HFF-Myc (cell line): Measurements from ENCODE around the gene PLSCR4.

Source experiments
- DNase-seq: peaks from one replicate; pipeline ENCODE4 v3.0.0-alpha.2; 2011; ENCODE audit warnings: low read depth; ENCODE audit errors: extremely low read depth
- H3K4me3 ChIP-seq: replicated peaks from 2 replicates; pipeline ENCODE4 v1.5.1; 2011; ENCODE audit warnings: low read depth, mild to moderate bottlenecking, control low read depth, low read length
- TF ChIP-seq, protein P1 (sequence below): IDR thresholded peaks from 2 replicates; pipeline ENCODE4 v1.5.1; 2012; ENCODE audit warnings: mild to moderate bottlenecking, low read depth, low read length, control low read depth; ENCODE audit errors: missing control alignments

Gene PLSCR4

DNA sequence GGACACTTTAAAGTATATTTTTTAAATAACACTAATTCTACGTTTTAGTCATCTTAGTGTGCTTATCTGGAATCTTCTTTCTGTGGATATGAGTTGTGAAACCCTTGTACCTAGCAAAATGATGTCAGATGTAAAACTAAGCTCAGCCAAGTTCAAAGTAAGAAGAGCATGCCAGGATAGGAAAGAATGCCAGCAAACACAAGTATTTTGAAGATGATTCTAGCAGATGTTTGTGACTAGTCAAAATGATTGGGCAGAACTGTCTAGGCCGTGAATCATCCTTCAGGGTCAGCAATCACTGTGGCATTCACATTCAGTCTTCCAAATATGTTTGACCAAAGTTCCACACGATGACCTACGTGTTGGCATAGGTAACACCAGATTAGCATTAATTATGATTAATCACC is 84.5 kb downstream of the PLSCR4 start:
- TF ChIP-seq, protein P1, sequence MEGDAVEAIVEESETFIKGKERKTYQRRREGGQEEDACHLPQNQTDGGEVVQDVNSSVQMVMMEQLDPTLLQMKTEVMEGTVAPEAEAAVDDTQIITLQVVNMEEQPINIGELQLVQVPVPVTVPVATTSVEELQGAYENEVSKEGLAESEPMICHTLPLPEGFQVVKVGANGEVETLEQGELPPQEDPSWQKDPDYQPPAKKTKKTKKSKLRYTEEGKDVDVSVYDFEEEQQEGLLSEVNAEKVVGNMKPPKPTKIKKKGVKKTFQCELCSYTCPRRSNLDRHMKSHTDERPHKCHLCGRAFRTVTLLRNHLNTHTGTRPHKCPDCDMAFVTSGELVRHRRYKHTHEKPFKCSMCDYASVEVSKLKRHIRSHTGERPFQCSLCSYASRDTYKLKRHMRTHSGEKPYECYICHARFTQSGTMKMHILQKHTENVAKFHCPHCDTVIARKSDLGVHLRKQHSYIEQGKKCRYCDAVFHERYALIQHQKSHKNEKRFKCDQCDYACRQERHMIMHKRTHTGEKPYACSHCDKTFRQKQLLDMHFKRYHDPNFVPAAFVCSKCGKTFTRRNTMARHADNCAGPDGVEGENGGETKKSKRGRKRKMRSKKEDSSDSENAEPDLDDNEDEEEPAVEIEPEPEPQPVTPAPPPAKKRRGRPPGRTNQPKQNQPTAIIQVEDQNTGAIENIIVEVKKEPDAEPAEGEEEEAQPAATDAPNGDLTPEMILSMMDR, result no peak
- no peak overlapping the region for H3K4me3 ChIP-seq
- DNase-seq, result no peak

DNA sequence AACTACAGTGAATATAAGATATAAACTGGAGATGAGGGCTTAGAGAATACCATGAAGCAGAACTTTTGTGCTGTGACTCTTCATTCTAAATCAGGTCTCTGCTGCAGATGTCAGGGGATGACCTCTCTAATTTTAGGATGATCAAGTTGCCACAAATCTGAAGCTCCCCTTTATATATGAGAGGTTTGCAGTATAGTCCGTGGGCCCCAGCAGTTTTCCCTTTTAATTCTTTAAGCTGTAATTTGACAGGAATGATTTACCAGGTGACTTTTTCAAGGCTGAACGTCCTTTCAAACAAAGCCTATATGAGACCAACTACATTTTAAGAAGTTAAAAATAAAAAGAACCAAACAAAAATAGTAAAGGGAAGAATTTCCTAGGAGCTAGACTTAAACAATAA is 85.0 kb downstream of the PLSCR4 start:
- DNase-seq, result no peak
- no peak overlapping the region for H3K4me3 ChIP-seq
- TF ChIP-seq, protein P1, result no peak

DNA sequence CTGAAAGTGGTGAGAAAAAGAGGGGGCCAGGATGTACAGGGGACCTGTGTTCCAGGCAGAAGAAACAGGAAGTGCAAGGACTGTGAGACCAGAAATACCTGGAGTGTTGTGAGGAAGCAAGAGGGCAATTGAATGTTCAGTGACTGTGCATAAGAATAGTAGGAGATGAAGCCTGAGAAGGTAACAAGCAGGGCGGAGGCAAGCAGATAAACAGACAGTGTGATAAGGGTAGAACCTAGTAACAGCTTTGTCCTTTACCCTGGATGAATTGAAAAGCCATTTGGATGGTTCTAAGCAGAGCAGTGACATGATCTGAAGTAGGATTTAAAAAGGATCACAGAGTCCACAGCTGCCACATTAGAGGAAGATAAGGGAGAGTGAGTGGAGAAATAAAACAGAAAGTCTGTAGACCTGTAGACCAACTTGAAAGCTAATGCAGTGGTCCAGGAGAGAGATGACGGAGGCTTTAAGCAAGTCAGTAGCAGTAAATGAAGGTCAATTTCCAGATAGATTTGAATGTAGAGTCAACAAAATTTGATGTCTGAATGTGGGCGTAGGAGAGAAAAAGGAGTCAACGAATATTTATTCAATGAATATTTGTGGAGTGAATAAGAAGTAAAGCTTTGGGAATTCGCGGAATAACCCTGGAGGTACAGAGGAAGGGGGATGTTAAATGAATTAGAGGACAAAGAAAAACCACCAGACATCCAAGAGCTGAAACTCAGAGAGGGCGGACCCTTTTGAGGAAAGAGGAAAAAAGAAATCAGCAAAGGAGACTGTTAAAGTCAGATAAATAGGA is 85.7 kb downstream of the PLSCR4 start:
- TF ChIP-seq, protein P1, result no peak
- DNase-seq, result no peak
- H3K4me3 ChIP-seq, result no peak overlapping the region

DNA sequence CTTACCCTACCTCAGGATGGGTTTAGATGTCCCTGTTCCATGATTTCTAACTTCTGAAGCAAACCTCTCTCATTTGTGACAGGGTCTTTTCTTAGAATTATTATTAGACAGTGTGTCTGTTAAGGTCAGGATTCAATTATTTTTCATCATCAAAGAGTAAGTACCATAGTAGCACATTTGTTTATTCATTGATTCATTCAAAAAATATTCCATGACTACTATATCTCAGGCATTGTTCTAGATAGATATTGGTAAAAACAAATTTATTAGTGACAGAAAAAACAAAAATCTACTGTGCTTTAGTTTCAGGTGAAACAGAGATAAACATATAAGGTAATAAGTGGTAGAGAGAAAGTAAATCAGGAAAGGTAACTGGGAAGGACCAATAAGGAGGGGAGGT is 86.4 kb downstream of the PLSCR4 start:
- TF ChIP-seq, protein P1, result no peak
- no peak overlapping the region for H3K4me3 ChIP-seq
- DNase-seq, result no peak

DNA sequence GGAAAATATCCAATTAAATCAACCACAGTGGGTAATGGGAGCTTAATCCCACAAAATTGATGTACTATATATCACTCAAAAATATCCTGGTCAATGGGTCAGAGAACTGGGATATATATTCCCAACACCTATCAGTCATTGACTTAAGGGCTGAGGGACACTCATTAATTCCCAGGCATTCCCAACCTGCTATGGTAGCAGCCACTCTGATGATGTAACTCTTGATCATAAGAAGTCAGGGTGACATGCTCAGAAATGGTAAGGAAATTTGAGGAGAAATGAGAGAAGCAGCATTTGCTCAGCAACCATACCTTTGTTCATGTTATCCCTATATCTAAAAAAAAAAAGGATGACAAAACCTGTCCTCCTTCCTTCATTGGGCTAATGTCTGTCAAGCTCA is 86.8 kb downstream of the PLSCR4 start:
- TF ChIP-seq, protein P1, result no peak
- DNase-seq, result no peak
- no peak overlapping the region for H3K4me3 ChIP-seq

DNA sequence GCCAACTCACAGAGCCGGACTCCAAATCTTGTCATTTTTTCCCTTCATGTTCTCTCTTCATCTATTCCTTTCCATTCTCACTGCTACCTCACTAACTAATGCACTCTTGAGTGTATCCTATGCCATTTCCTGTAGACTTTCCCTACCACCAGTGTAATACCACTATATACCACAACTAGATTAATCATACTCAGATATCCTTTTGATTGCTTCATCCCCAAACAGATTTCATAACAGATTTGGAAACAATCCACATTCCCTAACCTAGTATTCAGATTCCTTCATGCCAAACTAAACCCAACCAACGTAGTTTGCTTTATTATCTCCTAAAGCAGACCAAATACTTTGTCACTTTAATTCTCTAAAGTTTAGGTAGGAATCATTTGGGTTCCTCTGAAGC is 87.3 kb downstream of the PLSCR4 start:
- no peak for DNase-seq
- TF ChIP-seq, protein P1, result no peak
- no peak overlapping the region for H3K4me3 ChIP-seq

DNA sequence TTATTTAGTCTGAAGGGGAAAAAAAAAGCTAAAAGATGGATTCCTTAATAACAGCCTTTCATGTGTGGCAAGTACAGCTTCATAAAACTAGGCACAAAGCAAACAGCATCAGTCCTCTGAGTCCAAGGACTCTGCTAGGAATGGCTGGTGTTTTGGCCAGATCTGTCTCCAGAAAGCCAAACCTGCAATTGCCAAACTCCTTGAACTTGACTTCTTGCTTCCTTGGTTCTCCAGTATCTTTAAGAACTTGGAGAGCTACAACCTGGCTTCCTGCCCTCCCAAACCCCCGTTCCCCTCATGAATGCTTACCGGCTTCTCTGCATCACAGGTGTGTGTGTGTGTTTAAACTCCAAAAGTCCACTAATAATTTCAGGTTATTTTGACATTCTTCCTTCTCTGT is 88.3 kb downstream of the PLSCR4 start:
- no peak for DNase-seq
- H3K4me3 ChIP-seq, result no peak overlapping the region
- TF ChIP-seq, protein P1, result no peak
